ENCODE data around the gene WDR43.

Gene WDR43

GRCh38 chr2:28979041-28979440 is 84.6 kb downstream of the WDR43 start:
- peaks cover 0 to 14% (median 0%) of the 10 kb centered on the region in 3 experiments for H3K27me3 ChIP-seq (ENCODE audit: control insufficient read depth in 3 of 3, insufficient read depth in 3 of 3, low read depth in 1 of 3, low read length in 3 of 3)
- peaks cover 12 to 19% of the 10 kb centered on the region in 2 donors for H3K4me1 ChIP-seq (ENCODE audit: control insufficient read depth in 2 of 2, insufficient read depth in 1 of 2, low read depth in 1 of 2, low read length in 2 of 2)
- no peak overlapping the region for H3K9ac ChIP-seq (ENCODE audit: low read depth, low read length, poor library complexity)
- H3K4ac ChIP-seq (ENCODE audit: low read length), result no peak overlapping the region
- peak overlapping the region; percentile 16 for H2BK120ac ChIP-seq (ENCODE audit: low read depth, low read length)
- H2BK12ac ChIP-seq (ENCODE audit: low read length), result no peak overlapping the region
- no peak overlapping the region for H3K4me3 ChIP-seq (ENCODE audit: low read length in 2 of 2)
- H3K14ac ChIP-seq (ENCODE audit: low read length), result no peak overlapping the region
- H3K9me3 ChIP-seq (replicated peaks in 1 of 2; ENCODE audit: control insufficient read depth in 2 of 2, insufficient read depth in 1 of 2, low read depth in 1 of 2, low read length in 2 of 2), result no peaks in the 10 kb centered on the region
- no peaks in the 10 kb centered on the region for H3K79me1 ChIP-seq (ENCODE audit: low read depth, low read length)
- H3K18ac ChIP-seq (ENCODE audit: low read length), result peak overlapping the region; percentile 67
- no peak overlapping the region for H3K23ac ChIP-seq (ENCODE audit: low read depth, low read length, poor library complexity)
- H3K27ac ChIP-seq (replicated peaks; ENCODE audit: low read length), result no peak overlapping the region
- WGBS, 2 donors (ENCODE audit: extremely low coverage in 2 of 2, insufficient read length in 2 of 2, insufficient replicate concordance in 1 of 2), result no CpG with 5 or more reads among the region's 7 CpGs
- no peak for DNase-seq (ENCODE audit: low spot score)
- peak overlapping the region; percentile 41 for H2BK15ac ChIP-seq (ENCODE audit: low read length)
- no peak overlapping the region for H4K91ac ChIP-seq (ENCODE audit: low read depth, low read length, poor library complexity)
- peak overlapping the region; percentile 23 for H2AK5ac ChIP-seq (ENCODE audit: low read depth, low read length)
- H3K36me3 ChIP-seq (replicated peaks in 1 of 2; ENCODE audit: control insufficient read depth in 2 of 2, insufficient read depth in 2 of 2, low read length in 2 of 2), result no peaks in the 10 kb centered on the region
- H2BK5ac ChIP-seq (ENCODE audit: low read length), result no peak overlapping the region
- H3K4me2 ChIP-seq (ENCODE audit: insufficient read depth, low read length, poor library complexity, severe bottlenecking), result no peak overlapping the region
- H4K8ac ChIP-seq (ENCODE audit: low read depth, low read length), result peak overlapping the region; percentile 52
- H2AFZ ChIP-seq (ENCODE audit: low read length), result no peak overlapping the region

- H3K36me3 ChIP-seq (replicated peaks in 1 of 2; ENCODE audit: control insufficient read depth in 2 of 2, insufficient read depth in 2 of 2, low read length in 2 of 2), result no peaks in the 10 kb centered on the region
- peaks cover 12 to 19% of the 10 kb centered on the region in 2 donors for H3K4me1 ChIP-seq (ENCODE audit: control insufficient read depth in 2 of 2, insufficient read depth in 1 of 2, low read depth in 1 of 2, low read length in 2 of 2)
- peak overlapping the region; percentile 41 for H2BK15ac ChIP-seq (ENCODE audit: low read length)
- H3K27me3 ChIP-seq (ENCODE audit: control insufficient read depth in 3 of 3, insufficient read depth in 3 of 3, low read depth in 1 of 3, low read length in 3 of 3), result peaks cover 0 to 14% (median 0%) of the 10 kb centered on the region in 3 experiments
- H4K91ac ChIP-seq (ENCODE audit: low read depth, low read length, poor library complexity), result no peak overlapping the region
- H3K4ac ChIP-seq (ENCODE audit: low read length), result no peak overlapping the region
- no peaks in the 10 kb centered on the region for H3K79me1 ChIP-seq (ENCODE audit: low read depth, low read length)
- peak overlapping the region; percentile 29 for H4K8ac ChIP-seq (ENCODE audit: low read depth, low read length)
- peak overlapping the region in 1 of 2 donors; percentile 8 for H3K4me3 ChIP-seq (ENCODE audit: low read length in 2 of 2)
- no peak overlapping the region for H2BK5ac ChIP-seq (ENCODE audit: low read length)
- H2BK12ac ChIP-seq (ENCODE audit: low read length), result no peak overlapping the region
- H3K23ac ChIP-seq (ENCODE audit: low read depth, low read length, poor library complexity), result no peak overlapping the region
- no peak overlapping the region for H2AFZ ChIP-seq (ENCODE audit: low read length)
- H3K14ac ChIP-seq (ENCODE audit: low read length), result no peak overlapping the region
- no peak overlapping the region for H3K27ac ChIP-seq (replicated peaks; ENCODE audit: low read length)
- DNase-seq (ENCODE audit: low spot score), result no peak
- H2BK120ac ChIP-seq (ENCODE audit: low read depth, low read length), result no peak overlapping the region
- H2AK5ac ChIP-seq (ENCODE audit: low read depth, low read length), result peak overlapping the region; percentile 23
- H3K18ac ChIP-seq (ENCODE audit: low read length), result peak overlapping the region; percentile 53
- WGBS, 2 donors (ENCODE audit: extremely low coverage in 2 of 2, insufficient read length in 2 of 2, insufficient replicate concordance in 1 of 2), result no CpG with 5 or more reads among the region's 13 CpGs
- no peak overlapping the region for H3K4me2 ChIP-seq (ENCODE audit: insufficient read depth, low read length, poor library complexity, severe bottlenecking)
- H3K9ac ChIP-seq (ENCODE audit: low read depth, low read length, poor library complexity), result no peak overlapping the region
- H3K9me3 ChIP-seq (replicated peaks in 1 of 2; ENCODE audit: control insufficient read depth in 2 of 2, insufficient read depth in 1 of 2, low read depth in 1 of 2, low read length in 2 of 2), result no peaks in the 10 kb centered on the region
Measured at GRCh38 chr2:28979576-28980366, 85.3 kb downstream of the WDR43 start.

- H2BK120ac ChIP-seq (ENCODE audit: low read depth, low read length), result no peak overlapping the region
- H3K9me3 ChIP-seq (replicated peaks in 1 of 2; ENCODE audit: control insufficient read depth in 2 of 2, insufficient read depth in 1 of 2, low read depth in 1 of 2, low read length in 2 of 2), result no peaks in the 10 kb centered on the region
- H4K8ac ChIP-seq (ENCODE audit: low read depth, low read length), result no peak overlapping the region
- H2AFZ ChIP-seq (ENCODE audit: low read length), result no peak overlapping the region
- H2AK5ac ChIP-seq (ENCODE audit: low read depth, low read length), result peak overlapping the region; percentile 12
- no peak overlapping the region for H4K91ac ChIP-seq (ENCODE audit: low read depth, low read length, poor library complexity)
- peaks cover 12 to 19% of the 10 kb centered on the region in 2 donors for H3K4me1 ChIP-seq (ENCODE audit: control insufficient read depth in 2 of 2, insufficient read depth in 1 of 2, low read depth in 1 of 2, low read length in 2 of 2)
- H3K27me3 ChIP-seq (ENCODE audit: control insufficient read depth in 3 of 3, insufficient read depth in 3 of 3, low read depth in 1 of 3, low read length in 3 of 3), result peaks cover 0 to 14% (median 0%) of the 10 kb centered on the region in 3 experiments
- no peaks in the 10 kb centered on the region for H3K79me1 ChIP-seq (ENCODE audit: low read depth, low read length)
- DNase-seq (ENCODE audit: low spot score), result no peak
- H3K9ac ChIP-seq (ENCODE audit: low read depth, low read length, poor library complexity), result no peak overlapping the region
- H3K4me3 ChIP-seq (ENCODE audit: low read length in 2 of 2), result no peak overlapping the region
- no peak overlapping the region for H3K27ac ChIP-seq (replicated peaks; ENCODE audit: low read length)
- H3K14ac ChIP-seq (ENCODE audit: low read length), result no peak overlapping the region
- H3K23ac ChIP-seq (ENCODE audit: low read depth, low read length, poor library complexity), result no peak overlapping the region
- no CpG with 5 or more reads among the region's 3 CpGs for WGBS, 2 donors (ENCODE audit: extremely low coverage in 2 of 2, insufficient read length in 2 of 2, insufficient replicate concordance in 1 of 2)
- H2BK15ac ChIP-seq (ENCODE audit: low read length), result no peak overlapping the region
- no peak overlapping the region for H2BK5ac ChIP-seq (ENCODE audit: low read length)
- no peaks in the 10 kb centered on the region for H3K36me3 ChIP-seq (replicated peaks in 1 of 2; ENCODE audit: control insufficient read depth in 2 of 2, insufficient read depth in 2 of 2, low read length in 2 of 2)
- no peak overlapping the region for H2BK12ac ChIP-seq (ENCODE audit: low read length)
- no peak overlapping the region for H3K4ac ChIP-seq (ENCODE audit: low read length)
- H3K18ac ChIP-seq (ENCODE audit: low read length), result peak overlapping the region; percentile 53
- no peak overlapping the region for H3K4me2 ChIP-seq (ENCODE audit: insufficient read depth, low read length, poor library complexity, severe bottlenecking)
Measured at GRCh38 chr2:28980368-28981015, 86.0 kb downstream of the WDR43 start.

GRCh38 chr2:28981016-28981441 is 86.6 kb downstream of the WDR43 start, which contains the start of gene TOGARAM2:
Gene TOGARAM2 (plus strand): TSS chr2:28981298. CDS start chr2:28994835, 13,537 bp downstream.
- DNase-seq (ENCODE audit: low spot score), result no peak
- Histone ChIP-seq H3K4me1 (ENCODE audit: control insufficient read depth in 2 of 2, insufficient read depth in 1 of 2, low read depth in 1 of 2, low read length in 2 of 2) (peaks cover 12 to 19% of the 10 kb centered on the region in 2 donors), H3K9ac (ENCODE audit: low read depth, low read length, poor library complexity) (peak within 1 kb of the TSS; percentile 44), H3K4me3 (ENCODE audit: low read length in 2 of 2) (no peak within 1 kb of the TSS), H3K79me1 (ENCODE audit: low read depth, low read length) (no peaks in the 10 kb centered on the region), H3K27ac (replicated peaks; ENCODE audit: low read length) (no peak within 1 kb of the TSS), H3K14ac (ENCODE audit: low read length) (no peak within 1 kb of the TSS), H2AFZ (ENCODE audit: low read length) (peak within 1 kb of the TSS; percentile 38), H3K27me3 (ENCODE audit: control insufficient read depth in 3 of 3, insufficient read depth in 3 of 3, low read depth in 1 of 3, low read length in 3 of 3) (peaks cover 0 to 14% (median 0%) of the 10 kb centered on the region in 3 experiments), H2BK5ac (ENCODE audit: low read length) (peak within 1 kb of the TSS; percentile 4), H3K4me2 (ENCODE audit: insufficient read depth, low read length, poor library complexity, severe bottlenecking) (no peak within 1 kb of the TSS), H3K18ac (ENCODE audit: low read length) (peak within 1 kb of the TSS; percentile 68), H2BK12ac (ENCODE audit: low read length) (peak within 1 kb of the TSS; percentile 18), H3K9me3 (replicated peaks in 1 of 2; ENCODE audit: control insufficient read depth in 2 of 2, insufficient read depth in 1 of 2, low read depth in 1 of 2, low read length in 2 of 2) (no peaks in the 10 kb centered on the region), H2BK15ac (ENCODE audit: low read length) (no peak within 1 kb of the TSS), H3K23ac (ENCODE audit: low read depth, low read length, poor library complexity) (no peak within 1 kb of the TSS), H2BK120ac (ENCODE audit: low read depth, low read length) (no peak within 1 kb of the TSS), H4K8ac (ENCODE audit: low read depth, low read length) (no peak within 1 kb of the TSS), H3K36me3 (replicated peaks in 1 of 2; ENCODE audit: control insufficient read depth in 2 of 2, insufficient read depth in 2 of 2, low read length in 2 of 2) (no peaks in the 10 kb centered on the region), H2AK5ac (ENCODE audit: low read depth, low read length) (peak within 1 kb of the TSS; percentile 27), H3K4ac (ENCODE audit: low read length) (no peak within 1 kb of the TSS), H4K91ac (ENCODE audit: low read depth, low read length, poor library complexity) (no peak within 1 kb of the TSS)
- no CpG with 5 or more reads among the region's 10 CpGs for WGBS, 2 donors (ENCODE audit: extremely low coverage in 2 of 2, insufficient read length in 2 of 2, insufficient replicate concordance in 1 of 2)

Measured in neuronal stem cell (in vitro differentiated cells).